ENCODE measurements around the gene GJC2. TPM values are rescaled to one million over a fixed set of nuclear protein-coding genes. Genes with fewer than 3 reads are reported as not detected.

Gene GJC2
- total RNA-seq, 4 donors from 2014 or later = 0.48 to 2.7 (median 0.66) TPM

DNA sequence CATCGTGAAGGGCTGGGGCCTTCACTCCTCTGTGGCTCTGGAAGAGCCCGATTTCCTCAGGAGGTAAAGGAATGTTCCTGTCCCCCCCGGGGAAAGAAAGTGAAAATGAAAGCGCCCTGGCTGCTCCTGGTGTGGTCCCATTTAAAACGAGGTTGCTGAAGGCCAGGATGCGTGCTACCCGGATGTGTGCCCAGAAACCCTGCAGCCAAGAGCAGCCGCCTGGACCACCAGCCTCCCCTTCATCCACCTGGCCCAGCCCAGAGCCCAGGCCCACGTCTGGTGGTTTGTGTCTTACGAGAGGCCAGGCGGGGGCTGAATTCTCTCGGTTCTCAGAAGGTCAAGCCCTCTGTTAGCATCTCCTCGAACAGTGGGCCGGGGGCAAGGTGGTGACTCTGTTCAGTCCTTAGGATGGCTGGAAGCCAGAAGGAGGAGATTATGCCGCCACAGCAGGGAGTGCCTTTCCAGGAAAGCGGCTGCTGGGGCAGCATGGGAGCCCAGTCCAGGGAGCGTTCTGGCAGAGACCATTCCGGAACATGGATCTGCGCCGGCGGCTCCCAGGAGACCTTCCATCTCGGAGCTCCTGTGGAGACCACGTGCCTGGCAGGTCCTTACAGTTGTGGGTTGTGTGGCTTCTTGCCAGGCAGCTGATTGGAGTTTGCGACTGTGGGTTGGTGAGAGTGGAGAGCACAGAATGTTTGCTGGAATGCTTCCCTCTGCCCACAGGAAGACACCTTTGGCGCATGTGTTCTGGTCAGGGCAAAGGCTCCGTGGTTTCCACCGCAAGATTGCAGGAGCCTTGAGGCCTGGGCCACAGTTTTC is 8.3 kb upstream of the GJC2 start:
- Histone ChIP-seq H3K36me3 (peaks cover 6 to 14% (median 11%) of the 10 kb centered on the region in 3 donors), H3K27me3 (no peaks in the 10 kb centered on the region), H3K27ac (peak overlapping the region; percentile 98 to 100 (median 99)), H3K4me1 (peaks cover 39 to 65% (median 39%) of the 10 kb centered on the region in 3 donors), H3K4me3 (peak overlapping the region; percentile 91 to 98 (median 94)), H3K9me3 (no peaks in the 10 kb centered on the region)
- no peak for TF ChIP-seq POLR2A (IDR thresholded peaks at IDR 0.05)
- TF ChIP-seq, protein P1, sequence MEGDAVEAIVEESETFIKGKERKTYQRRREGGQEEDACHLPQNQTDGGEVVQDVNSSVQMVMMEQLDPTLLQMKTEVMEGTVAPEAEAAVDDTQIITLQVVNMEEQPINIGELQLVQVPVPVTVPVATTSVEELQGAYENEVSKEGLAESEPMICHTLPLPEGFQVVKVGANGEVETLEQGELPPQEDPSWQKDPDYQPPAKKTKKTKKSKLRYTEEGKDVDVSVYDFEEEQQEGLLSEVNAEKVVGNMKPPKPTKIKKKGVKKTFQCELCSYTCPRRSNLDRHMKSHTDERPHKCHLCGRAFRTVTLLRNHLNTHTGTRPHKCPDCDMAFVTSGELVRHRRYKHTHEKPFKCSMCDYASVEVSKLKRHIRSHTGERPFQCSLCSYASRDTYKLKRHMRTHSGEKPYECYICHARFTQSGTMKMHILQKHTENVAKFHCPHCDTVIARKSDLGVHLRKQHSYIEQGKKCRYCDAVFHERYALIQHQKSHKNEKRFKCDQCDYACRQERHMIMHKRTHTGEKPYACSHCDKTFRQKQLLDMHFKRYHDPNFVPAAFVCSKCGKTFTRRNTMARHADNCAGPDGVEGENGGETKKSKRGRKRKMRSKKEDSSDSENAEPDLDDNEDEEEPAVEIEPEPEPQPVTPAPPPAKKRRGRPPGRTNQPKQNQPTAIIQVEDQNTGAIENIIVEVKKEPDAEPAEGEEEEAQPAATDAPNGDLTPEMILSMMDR (IDR thresholded peaks at IDR 0.05) = no peak
- no peak for DNase-seq
- WGBS, 2 donors = 5 to 23% methylated on average over 4 to 7 of the region's 27 CpGs
- intact Hi-C loops (cut with DNase I) = no loop called here

DNA sequence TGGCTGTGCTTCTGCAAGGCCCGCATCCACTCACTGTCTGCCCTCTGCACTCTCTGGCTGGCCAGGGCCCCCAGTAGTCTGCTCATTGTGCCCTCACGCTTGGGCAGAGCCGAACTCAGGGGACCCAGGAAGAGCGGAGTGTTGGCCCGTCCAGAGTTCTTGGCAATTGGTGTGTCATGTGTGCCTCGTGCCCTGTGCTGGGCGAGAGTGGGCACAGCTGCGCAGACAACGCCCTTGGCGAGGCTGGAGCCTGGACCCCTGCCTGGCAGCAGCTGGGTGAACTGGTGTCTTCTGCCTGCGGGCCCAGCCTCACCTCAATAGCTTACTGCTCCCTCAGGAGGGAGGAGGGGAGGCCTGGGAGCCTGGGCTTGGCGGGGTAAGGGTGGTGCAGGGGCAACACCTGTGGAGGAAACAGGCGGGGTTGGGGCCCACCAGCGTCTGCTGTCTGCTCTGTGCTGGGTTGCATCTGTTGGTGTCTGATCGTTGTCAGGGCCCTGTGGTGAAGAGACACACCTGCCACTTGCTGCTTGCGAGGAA is 7.5 kb upstream of the GJC2 start:
- DNase-seq = no peak
- no peaks in the 10 kb centered on the region for H3K9me3 ChIP-seq
- peaks cover 7 to 22% (median 16%) of the 10 kb centered on the region in 3 donors for H3K36me3 ChIP-seq
- TF ChIP-seq POLR2A (IDR thresholded peaks at IDR 0.05) = no peak
- TF ChIP-seq, protein P1 (IDR thresholded peaks at IDR 0.05) = no peak
- peak overlapping the region; percentile 98 to 100 (median 99) for H3K27ac ChIP-seq
- H3K4me3 ChIP-seq = peak overlapping the region; percentile 91 to 98 (median 94)
- intact Hi-C loops (cut with DNase I) = no loop called here
- no peaks in the 10 kb centered on the region for H3K27me3 ChIP-seq
- WGBS, 2 donors = 0 to 28% methylated on average over 1 to 4 of the region's 16 CpGs
- H3K4me1 ChIP-seq = peaks cover 39 to 73% (median 39%) of the 10 kb centered on the region in 3 donors

DNA sequence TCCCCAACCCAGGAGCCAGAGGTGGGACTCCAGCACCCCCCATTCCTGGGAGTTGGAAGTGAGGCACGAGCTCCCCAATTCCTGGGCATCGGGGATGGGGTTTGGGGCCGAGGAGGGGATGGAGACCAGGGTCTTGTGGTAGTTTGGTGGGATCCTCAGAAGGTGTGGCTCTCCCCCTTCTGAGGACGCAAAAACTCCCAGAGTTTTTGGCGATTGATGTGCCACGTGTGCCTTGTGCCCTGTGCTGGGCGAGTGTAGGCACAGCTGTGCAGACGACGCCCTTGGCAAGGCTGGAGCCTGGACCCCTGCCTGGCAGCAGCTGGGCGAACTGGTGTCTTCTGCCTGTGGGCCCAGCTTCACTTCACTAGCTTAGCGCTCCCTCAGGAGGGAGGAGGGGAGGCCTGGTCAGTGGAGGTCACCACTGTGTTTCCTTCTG is 7.0 kb upstream of the GJC2 start:
- no peak for DNase-seq
- H3K27me3 ChIP-seq = no peaks in the 10 kb centered on the region
- peaks cover 39 to 78% (median 42%) of the 10 kb centered on the region in 3 donors for H3K4me1 ChIP-seq
- whole genome bisulfite sequencing, 2 donors = 20 to 49% methylated on average over 2 to 10 of the region's 11 CpGs
- intact Hi-C loops (cut with DNase I) = no loop called here
- H3K4me3 ChIP-seq = peak overlapping the region; percentile 91 to 98 (median 94)
- no peaks in the 10 kb centered on the region for H3K9me3 ChIP-seq
- TF ChIP-seq, protein P1 (IDR thresholded peaks at IDR 0.05) = no peak
- TF ChIP-seq POLR2A (IDR thresholded peaks at IDR 0.05) = no peak
- peak overlapping the region; percentile 98 to 100 (median 99) for H3K27ac ChIP-seq
- peaks cover 12 to 27% (median 16%) of the 10 kb centered on the region in 3 donors for H3K36me3 ChIP-seq

DNA sequence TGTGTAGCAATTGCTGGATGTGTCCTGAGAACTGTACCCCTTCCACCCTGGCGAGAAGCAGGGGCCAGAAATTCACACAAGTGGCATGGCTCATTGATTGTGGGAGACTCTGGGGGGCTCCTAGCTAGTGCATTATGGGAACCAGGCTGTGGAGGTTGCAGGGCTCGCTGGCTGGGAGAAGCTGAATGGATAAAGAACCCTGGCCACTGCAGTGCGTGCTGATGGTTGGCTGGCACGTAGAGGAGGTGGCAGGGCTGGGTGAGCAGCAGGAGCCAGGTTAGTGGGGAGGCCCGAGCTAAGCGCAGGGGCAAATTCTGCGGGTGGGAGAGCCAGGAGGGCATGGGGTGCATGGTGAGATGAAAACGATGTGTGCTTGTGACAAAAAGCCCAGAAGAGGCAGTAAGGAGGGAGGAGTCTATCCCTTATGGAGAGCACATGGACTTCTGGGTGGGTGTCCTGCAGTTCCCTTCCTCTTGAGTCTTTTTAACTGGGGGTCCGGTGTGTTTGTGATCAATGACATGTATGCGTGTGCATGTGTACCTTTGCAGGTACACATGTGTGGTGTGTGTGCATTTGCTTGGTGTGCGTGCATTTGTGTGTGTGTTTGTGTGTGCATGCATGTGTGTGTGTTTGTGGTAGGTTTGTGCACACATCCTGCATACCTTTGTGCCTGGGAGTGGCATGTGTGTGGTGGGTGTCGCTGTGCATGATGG is 6.1 kb upstream of the GJC2 start:
- no peaks in the 10 kb centered on the region for H3K9me3 ChIP-seq
- peaks cover 46 to 87% (median 51%) of the 10 kb centered on the region in 3 donors for H3K4me1 ChIP-seq
- DNase-seq = no peak
- H3K27me3 ChIP-seq = no peaks in the 10 kb centered on the region
- H3K27ac ChIP-seq = peak overlapping the region in 3 of 4 donors; percentile 98 to 100 (median 100)
- peak overlapping the region in 1 of 4 donors; percentile 92 for H3K4me3 ChIP-seq
- intact Hi-C loops (cut with DNase I) = no loop called here
- no peak for TF ChIP-seq POLR2A (IDR thresholded peaks at IDR 0.05)
- TF ChIP-seq, protein P1 (IDR thresholded peaks at IDR 0.05) = no peak
- peaks cover 16 to 36% (median 20%) of the 10 kb centered on the region in 3 donors for H3K36me3 ChIP-seq
- WGBS, 2 donors = 69 to 75% methylated on average over 7 to 11 of the region's 12 CpGs
